BLaER1 (cell line): ENCODE data around the gene C1D.
"Not testable (repeated sequence)": the region's sequence is repeated elsewhere in the genome, so short reads cannot be mapped to it uniquely, and the experiment has no call there.

Experiments
- H3K27ac ChIP-seq: shearing (Covaris generic); formaldehyde crosslinking; 2 replicates; pipeline ENCODE4 v1.8.1; 2022
- H3K27me3 ChIP-seq: shearing (Covaris generic); formaldehyde crosslinking; 2 replicates; pipeline ENCODE4 v1.8.1; 2022
- H3K36me3 ChIP-seq: shearing (Covaris generic); formaldehyde crosslinking; 2 replicates; pipeline ENCODE4 v1.8.1; 2022
- H3K4me1 ChIP-seq: shearing (Covaris generic); formaldehyde crosslinking; 2 replicates; pipeline ENCODE4 v1.8.1; 2022
- H3K4me2 ChIP-seq: shearing (Covaris generic); formaldehyde crosslinking; 2 replicates; pipeline ENCODE4 v1.8.1; 2022
- H3K4me3 ChIP-seq: shearing (Covaris generic); formaldehyde crosslinking; 2 replicates; pipeline ENCODE4 v1.8.1; 2022
- H3K9ac ChIP-seq: shearing (Covaris generic); formaldehyde crosslinking; 2 replicates; pipeline ENCODE4 v1.8.1; 2022
- H3K9me3 ChIP-seq: shearing (Covaris generic); formaldehyde crosslinking; 2 replicates; pipeline ENCODE4 v1.8.1; 2022
- H4K20me1 ChIP-seq: shearing (Covaris generic); formaldehyde crosslinking; 2 replicates; pipeline ENCODE4 v1.8.1; 2022
- Cebpa-rat ChIP-seq: shearing (Covaris generic); IDR thresholded peaks from 2 replicates; pipeline ENCODE4 v1.8.1; 2022

C1D gene

DNA sequence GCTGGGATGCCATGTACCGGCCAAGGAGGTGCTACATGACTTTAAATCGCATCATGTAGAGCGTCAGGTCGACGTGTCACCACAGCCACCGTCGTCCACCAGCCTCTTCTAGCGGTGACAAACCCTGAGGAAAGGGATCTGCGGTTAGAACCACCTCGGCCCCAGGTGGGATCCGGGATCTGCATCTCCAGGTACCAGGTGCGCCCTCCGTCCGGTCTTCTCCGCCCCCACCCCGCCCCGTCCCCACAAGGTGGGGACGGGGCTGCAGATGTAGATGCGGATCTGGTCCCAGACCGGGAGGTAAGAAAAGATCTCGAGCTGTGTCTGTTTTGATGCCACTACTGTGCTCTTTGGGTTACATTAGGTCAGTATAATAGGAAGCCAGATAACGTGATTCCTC is 38.4 kb downstream of the C1D start:
- H3K27me3 ChIP-seq, result no peaks in the 10 kb centered on the region
- no peaks in the 10 kb centered on the region for H4K20me1 ChIP-seq
- TF ChIP-seq Cebpa-rat, result no peak
- no peak overlapping the region for H3K4me3 ChIP-seq
- no peaks in the 10 kb centered on the region for H3K4me1 ChIP-seq
- H3K4me2 ChIP-seq, result no peak overlapping the region
- no peak overlapping the region for H3K27ac ChIP-seq
- H3K9ac ChIP-seq, result no peak overlapping the region
- no peaks in the 10 kb centered on the region for H3K36me3 ChIP-seq
- H3K9me3 ChIP-seq, result no peaks in the 10 kb centered on the region

GRCh38 chr2:68023904-68024303 is 38.9 kb downstream of the C1D start:
- no peak overlapping the region for H3K4me3 ChIP-seq
- H3K4me2 ChIP-seq, result no peak overlapping the region

GRCh38 chr2:68018727-68019126 is 44.1 kb downstream of the C1D start:
- Histone ChIP-seq H3K9me3 (no peaks in the 10 kb centered on the region), H4K20me1 (no peaks in the 10 kb centered on the region), H3K4me3 (no peak overlapping the region), H3K4me2 (no peak overlapping the region), H3K27ac (no peak overlapping the region), H3K9ac (no peak overlapping the region), H3K36me3 (no peaks in the 10 kb centered on the region), H3K27me3 (no peaks in the 10 kb centered on the region), H3K4me1 (no peaks in the 10 kb centered on the region)
- no peak for TF ChIP-seq Cebpa-rat

More at GRCh38 chr2:68023904-68024303, 38.9 kb downstream of the C1D start:
- Histone ChIP-seq H3K4me1 (no peaks in the 10 kb centered on the region), H3K27me3 (no peaks in the 10 kb centered on the region), H3K9me3 (no peaks in the 10 kb centered on the region), H3K27ac (no peak overlapping the region), H3K9ac (no peak overlapping the region), H4K20me1 (no peaks in the 10 kb centered on the region), H3K36me3 (no peaks in the 10 kb centered on the region)
- TF ChIP-seq Cebpa-rat, result no peak

- Histone ChIP-seq H3K27me3 (no peaks in the 10 kb centered on the region), H3K9ac (no peak overlapping the region), H4K20me1 (no peaks in the 10 kb centered on the region), H3K9me3 (no peaks in the 10 kb centered on the region), H3K4me3 (no peak overlapping the region), H3K27ac (no peak overlapping the region), H3K4me1 (peaks cover 8% of the 10 kb centered on the region), H3K4me2 (no peak overlapping the region), H3K36me3 (no peaks in the 10 kb centered on the region)
- TF ChIP-seq Cebpa-rat, result no peak
Observed at GRCh38 chr2:68009526-68009925, 53.3 kb downstream of the C1D start.

DNA sequence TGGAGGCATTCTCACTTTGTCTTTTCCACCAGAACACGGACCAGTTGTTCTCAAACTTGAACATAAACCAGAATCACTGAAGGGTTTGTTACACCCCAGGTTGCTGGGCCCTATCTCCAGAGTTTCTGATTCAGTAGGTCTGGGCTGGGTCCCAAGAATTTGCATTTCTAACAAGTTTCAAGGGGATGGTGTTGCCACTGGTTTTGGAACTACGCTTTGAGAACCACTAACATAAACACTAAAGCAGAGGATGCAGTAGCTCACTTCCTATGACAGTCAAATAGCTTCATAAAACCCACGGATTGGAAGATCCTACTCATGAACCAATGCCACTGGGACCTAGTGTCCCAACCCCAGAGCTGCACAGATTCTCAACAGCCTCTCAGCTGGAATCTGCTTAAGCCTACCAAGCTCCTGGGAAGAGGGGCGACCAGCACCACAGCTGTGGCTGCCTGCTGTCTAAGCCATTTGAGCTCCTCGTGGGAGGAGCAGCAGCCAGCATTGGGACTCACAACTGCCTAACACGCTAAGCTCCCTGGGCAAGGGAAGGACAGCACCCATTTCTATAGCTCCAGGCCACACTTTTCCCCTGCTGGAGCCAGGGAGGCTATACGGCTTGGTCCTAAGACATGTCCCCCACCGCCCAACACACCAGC is 62.5 kb downstream of the C1D start:
- Histone ChIP-seq H3K4me3 (no peak overlapping the region), H4K20me1 (no peaks in the 10 kb centered on the region), H3K36me3 (no peaks in the 10 kb centered on the region), H3K4me2 (no peak overlapping the region), H3K9me3 (0 out of 2 replicates have a peak, but pooled peaks cover 15% of the 10 kb centered on the region), H3K4me1 (no peaks in the 10 kb centered on the region), H3K9ac (no peak overlapping the region), H3K27ac (no peak overlapping the region), H3K27me3 (no peaks in the 10 kb centered on the region)
- TF ChIP-seq Cebpa-rat, result no peak

- Histone ChIP-seq H3K4me3 (no peak overlapping the region), H3K9ac (no peak overlapping the region), H3K36me3 (no peaks in the 10 kb centered on the region), H4K20me1 (no peaks in the 10 kb centered on the region), H3K27me3 (no peaks in the 10 kb centered on the region), H3K27ac (no peak overlapping the region), H3K4me2 (no peak overlapping the region), H3K4me1 (no peaks in the 10 kb centered on the region), H3K9me3 (peaks cover 19% of the 10 kb centered on the region; the same call in 1 of the 2 replicates)
- TF ChIP-seq Cebpa-rat, result no peak
Observed at GRCh38 chr2:67999332-67999731, 63.5 kb downstream of the C1D start.

GRCh38 chr2:67997903-67998302 is 64.9 kb downstream of the C1D start:
- Histone ChIP-seq H3K9me3 (peaks cover 26% of the 10 kb centered on the region; the same call in 1 of the 2 replicates), H3K9ac (no peak overlapping the region), H3K4me3 (no peak overlapping the region), H3K4me1 (no peaks in the 10 kb centered on the region), H3K4me2 (no peak overlapping the region), H3K36me3 (no peaks in the 10 kb centered on the region), H4K20me1 (no peaks in the 10 kb centered on the region), H3K27me3 (no peaks in the 10 kb centered on the region), H3K27ac (no peak overlapping the region)
- TF ChIP-seq Cebpa-rat, result no peak

- TF ChIP-seq Cebpa-rat, result no peak
- H3K27ac ChIP-seq, result no peak overlapping the region
- no peak overlapping the region for H3K9ac ChIP-seq
- H3K9me3 ChIP-seq, result peaks cover 25% of the 10 kb centered on the region; the same call in 1 of the 2 replicates
- no peaks in the 10 kb centered on the region for H3K36me3 ChIP-seq
- H3K4me1 ChIP-seq, result no peaks in the 10 kb centered on the region
- no peaks in the 10 kb centered on the region for H4K20me1 ChIP-seq
- no peak overlapping the region for H3K4me2 ChIP-seq
- no peaks in the 10 kb centered on the region for H3K27me3 ChIP-seq
- H3K4me3 ChIP-seq, result no peak overlapping the region
Observed at GRCh38 chr2:67997528-67997900, 65.3 kb downstream of the C1D start.

DNA sequence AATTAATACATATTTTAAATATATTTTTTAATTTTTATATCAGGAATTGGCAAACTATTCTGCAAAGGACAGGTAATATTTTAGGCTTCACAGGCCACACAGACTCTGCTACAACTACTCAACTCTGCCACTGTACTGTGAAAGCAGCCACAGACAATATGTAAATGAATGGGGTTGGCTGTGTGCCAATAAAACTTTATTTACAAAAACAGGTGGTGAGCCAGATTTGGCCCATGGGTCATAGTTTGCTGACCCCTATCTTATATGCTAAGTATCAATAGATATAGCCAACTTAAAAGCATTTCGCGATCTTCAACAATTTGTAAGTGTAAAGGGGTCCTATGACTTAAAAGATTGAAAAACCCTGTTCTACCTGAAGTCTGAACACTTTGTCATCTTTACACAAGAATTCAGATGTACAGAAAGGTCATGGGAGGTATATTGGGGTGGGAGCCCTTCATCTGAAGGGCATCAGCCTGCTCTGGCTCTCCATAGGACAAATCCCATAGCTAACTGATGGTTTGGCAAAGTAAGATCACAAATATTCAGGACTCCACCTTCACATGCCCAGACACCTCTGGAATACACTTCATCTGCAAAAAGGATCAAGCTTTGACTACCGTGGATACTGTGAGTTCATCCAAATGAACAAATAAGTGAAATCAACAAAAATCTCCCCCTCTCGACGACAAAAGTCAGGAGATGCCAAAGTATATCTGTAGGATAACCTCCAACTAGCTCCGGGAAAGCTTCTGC is 65.9 kb downstream of the C1D start:
- Histone ChIP-seq H3K27ac (no peak overlapping the region), H3K9ac (no peak overlapping the region), H3K4me3 (no peak overlapping the region)

DNA sequence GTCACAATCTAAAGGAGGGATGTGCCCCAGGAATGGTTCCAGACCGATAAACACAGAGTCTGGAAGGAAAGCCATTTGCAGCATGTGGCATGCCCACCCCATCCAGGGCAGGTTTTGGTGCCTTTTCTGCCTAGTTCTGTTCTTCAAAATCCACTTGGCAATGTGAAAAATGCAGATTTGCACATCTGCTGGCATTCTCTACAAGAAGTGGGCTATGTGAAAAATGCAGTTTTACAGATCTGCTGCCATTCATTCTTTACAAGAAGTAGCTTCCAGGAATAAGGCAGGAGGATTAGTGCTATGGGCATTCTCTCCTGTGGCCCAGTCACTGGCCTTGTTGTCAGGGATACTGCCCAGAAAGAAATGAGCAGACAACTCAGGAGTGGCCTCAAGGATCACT is 68.1 kb downstream of the C1D start:
- Histone ChIP-seq H3K4me1 (no peaks in the 10 kb centered on the region), H3K9ac (no peak overlapping the region), H3K4me2 (no peak overlapping the region), H3K27me3 (no peaks in the 10 kb centered on the region), H4K20me1 (no peaks in the 10 kb centered on the region), H3K36me3 (no peaks in the 10 kb centered on the region), H3K9me3 (peaks cover 11% of the 10 kb centered on the region; the same call in 1 of the 2 replicates), H3K4me3 (no peak overlapping the region), H3K27ac (no peak overlapping the region)
- no peak for TF ChIP-seq Cebpa-rat

More for the DNA sequence above, 65.9 kb downstream of the C1D start:
- TF ChIP-seq Cebpa-rat, result no peak
- no peaks in the 10 kb centered on the region for H4K20me1 ChIP-seq
- peaks cover 20% of the 10 kb centered on the region; the same call in 1 of the 2 replicates for H3K9me3 ChIP-seq
- H3K27me3 ChIP-seq, result no peaks in the 10 kb centered on the region
- H3K4me2 ChIP-seq, result no peak overlapping the region
- H3K4me1 ChIP-seq, result no peaks in the 10 kb centered on the region
- no peaks in the 10 kb centered on the region for H3K36me3 ChIP-seq

GRCh38 chr2:67994069-67994468 is 68.7 kb downstream of the C1D start:
- H3K4me2 ChIP-seq, H3K27me3 ChIP-seq, H3K9ac ChIP-seq, H3K36me3 ChIP-seq, H3K27ac ChIP-seq, H4K20me1 ChIP-seq, H3K4me1 ChIP-seq, H3K4me3 ChIP-seq: not testable (repeated sequence)
- H3K9me3 ChIP-seq, result peaks cover 11% of the 10 kb centered on the region; the same call in 1 of the 2 replicates
